ENCODE measurements around the gene ACTN3.
"Not testable (repeated sequence)": the region's sequence is repeated elsewhere in the genome, so short reads cannot be mapped to it uniquely, and the experiment has no call there.

Gene ACTN3
- 0.34 to 0.94 reads per million in 2 donors for total RNA-seq

GRCh38 chr11:66546368-66546965, at the start of gene ACTN3:
ACTN3 (plus strand) TSS chr11:66546903; CDS start chr11:66546938, 35 bp downstream.
- peak in 1 of 5 experiments; percentile 18 for DNase-seq

GRCh38 chr11:66497206-66497605, 49.5 kb upstream of the ACTN3 start:
- no peak for DNase-seq

- DNase-seq: no peak
Observed at GRCh38 chr11:66498506-66498905, 48.2 kb upstream of the ACTN3 start.

DNA sequence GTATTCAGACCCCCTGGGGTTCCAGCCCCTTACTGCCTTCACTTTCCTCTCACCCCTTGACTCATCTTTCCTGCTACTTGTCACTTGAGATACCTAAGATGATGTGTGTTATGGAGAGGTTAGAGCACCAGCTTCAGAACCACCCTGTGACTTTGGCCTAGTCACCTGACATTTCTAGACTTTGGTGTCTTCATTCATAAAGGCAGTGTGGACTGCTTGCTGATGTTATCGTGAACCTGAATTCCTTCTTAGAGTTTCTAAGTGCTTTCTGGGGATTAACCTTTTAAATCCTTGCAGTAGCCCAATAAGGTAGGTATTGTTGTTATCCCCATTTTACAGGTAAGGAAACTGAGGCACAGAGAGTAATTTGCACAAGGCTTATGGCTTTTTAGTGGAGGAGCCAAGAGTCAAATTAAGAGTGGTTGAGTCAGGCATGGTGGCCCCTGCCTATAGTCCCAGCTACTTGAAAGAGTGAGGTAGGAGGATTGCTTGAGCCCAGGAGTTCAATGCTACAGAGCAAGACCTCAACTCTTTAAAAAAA, 41.4 kb upstream of the ACTN3 start:
- no peak for DNase-seq

- no peak for DNase-seq
Observed at GRCh38 chr11:66509131-66509561, 37.6 kb upstream of the ACTN3 start.

DNA sequence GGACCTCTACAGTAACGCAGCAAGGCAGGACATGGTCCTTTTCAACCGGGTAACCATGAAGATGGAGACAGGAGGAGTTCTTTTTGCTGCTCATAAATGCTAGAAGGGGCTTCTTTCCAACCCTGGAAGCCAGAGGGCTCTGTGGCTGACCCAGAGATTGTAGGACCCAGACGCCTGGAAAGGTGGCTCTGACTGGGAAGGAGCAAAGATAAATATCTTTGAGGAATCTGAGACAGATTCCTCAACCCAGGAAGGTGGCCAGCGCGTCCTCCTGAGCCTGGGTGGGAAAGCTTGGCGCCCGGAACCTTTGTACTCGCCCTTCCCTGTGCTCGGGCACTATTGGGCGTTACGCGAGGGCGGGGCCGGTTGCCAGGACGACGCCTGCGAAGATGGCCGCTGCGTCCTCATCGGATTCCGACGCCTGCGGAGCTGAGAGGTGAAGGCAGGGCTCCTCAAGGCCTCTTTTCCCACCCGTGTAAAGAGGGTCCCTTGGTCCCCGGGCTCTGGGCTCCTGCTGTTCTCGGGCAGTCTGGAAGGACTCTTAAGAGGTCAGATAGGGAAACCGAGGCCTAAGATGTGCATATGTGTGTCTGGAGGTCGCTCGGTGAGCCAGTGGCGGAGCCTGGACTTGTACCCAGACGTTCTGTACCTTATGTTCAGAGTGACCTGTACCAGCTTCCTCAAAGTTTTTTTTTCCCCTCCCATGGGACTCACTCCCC, 36.3 kb upstream of the ACTN3 start, which contains the start of gene BBS1:
TSS of gene BBS1 (plus strand) at position 365 of the 719 bp plus-strand sequence. CDS start at position 390, 25 bp downstream.
- DNase-seq: peak; percentile 46 to 81 (median 74)

DNA sequence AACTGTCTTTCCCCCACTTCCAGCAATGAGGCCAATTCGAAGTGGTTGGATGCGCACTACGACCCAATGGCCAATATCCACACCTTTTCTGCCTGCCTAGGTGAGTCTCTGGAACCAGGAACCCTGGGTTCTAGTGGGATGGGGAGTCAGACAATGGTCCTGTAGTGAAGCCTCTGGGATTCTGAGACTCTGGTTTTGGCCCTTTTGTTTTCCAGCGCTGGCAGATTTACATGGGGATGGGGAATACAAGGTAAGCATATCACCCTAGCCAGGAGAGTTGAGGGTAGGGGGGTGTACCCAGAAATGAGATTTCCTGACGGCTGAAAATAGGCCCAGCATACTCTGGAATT, 35.7 kb upstream of the ACTN3 start:
- DNase-seq: no peak

DNA sequence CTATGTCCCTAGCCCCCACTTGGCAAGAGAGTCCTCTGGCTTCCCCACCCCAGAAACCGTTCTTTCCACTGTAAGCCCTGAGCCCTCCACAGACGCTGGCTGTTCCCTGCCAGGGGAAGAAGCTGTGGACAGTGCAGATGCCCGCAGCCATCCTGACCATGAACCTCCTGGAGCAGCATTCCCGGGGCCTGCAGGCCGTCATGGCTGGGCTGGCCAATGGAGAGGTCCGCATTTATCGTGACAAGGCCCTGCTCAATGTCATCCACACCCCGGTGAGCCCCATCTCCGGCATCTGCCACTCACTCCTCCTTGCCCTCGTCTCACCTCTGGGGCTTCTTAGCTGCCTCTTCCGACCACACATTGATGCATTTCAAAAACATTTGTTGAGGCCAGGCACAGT, 23.1 kb upstream of the ACTN3 start:
- DNase-seq: no peak

DNA sequence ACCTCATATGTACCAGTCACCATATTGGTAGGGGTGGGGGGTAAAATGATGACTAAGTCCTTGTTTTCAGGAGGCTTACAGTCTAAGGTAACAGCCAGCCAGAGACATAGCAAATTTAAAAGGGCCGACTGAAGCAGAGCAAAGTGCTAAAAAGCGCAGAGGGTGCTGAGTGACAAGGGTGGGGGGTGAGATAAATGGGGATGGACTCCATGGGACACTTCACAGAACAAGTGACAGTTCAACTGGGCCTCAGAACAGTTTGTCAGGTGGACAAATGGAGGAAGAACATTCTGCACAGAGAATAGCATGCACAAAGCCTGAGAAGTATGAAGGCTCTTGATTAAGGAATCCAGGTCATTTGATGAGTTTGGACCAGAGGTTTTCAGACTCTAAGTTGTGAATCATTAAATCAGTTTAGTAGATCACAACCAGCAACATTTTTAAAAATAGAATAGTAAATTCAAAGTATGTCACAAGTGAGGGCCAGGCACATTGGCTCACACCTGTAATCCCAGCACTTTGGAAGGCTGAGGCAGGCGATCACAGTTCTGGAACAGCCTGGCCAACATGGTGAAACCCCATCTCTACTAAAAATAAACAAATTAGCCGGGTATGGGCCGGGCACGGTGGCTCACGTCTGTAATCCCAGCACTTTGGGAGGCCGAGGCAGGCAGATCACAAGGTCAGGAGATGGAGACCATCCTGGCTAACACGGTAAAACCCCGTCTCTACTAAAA, 22.2 kb upstream of the ACTN3 start:
- DNase-seq: no peak

DNA sequence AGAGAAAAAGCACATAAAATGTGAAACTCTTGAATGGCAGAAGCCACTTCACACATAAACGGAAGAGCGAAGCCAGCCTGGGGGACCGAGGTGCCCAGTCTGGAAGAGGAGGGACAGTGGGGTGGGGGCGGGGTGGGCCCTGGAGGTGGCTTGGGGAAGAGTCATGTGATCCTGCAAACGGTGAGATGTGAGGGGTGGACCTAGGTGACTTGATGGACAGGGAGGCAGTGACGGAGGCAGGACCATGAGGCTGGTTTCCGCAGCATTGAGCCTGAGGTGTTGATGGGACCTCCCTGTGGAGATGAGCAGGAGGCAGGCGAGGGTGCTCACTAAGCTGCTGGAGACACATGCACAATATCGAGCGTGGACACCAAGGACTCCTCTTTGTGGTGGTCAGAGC, 17.6 kb upstream of the ACTN3 start:
- DNase-seq: no peak

- DNase-seq: no peak
Observed at GRCh38 chr11:66529655-66530054, 17.0 kb upstream of the ACTN3 start.

GRCh38 chr11:66530927-66531709, 15.6 kb upstream of the ACTN3 start:
- no peak for DNase-seq

- no peak for DNase-seq
Observed at GRCh38 chr11:66531841-66532240, 14.9 kb upstream of the ACTN3 start.

- no peak for DNase-seq
Observed at GRCh38 chr11:66532784-66533183, 13.9 kb upstream of the ACTN3 start.

DNA sequence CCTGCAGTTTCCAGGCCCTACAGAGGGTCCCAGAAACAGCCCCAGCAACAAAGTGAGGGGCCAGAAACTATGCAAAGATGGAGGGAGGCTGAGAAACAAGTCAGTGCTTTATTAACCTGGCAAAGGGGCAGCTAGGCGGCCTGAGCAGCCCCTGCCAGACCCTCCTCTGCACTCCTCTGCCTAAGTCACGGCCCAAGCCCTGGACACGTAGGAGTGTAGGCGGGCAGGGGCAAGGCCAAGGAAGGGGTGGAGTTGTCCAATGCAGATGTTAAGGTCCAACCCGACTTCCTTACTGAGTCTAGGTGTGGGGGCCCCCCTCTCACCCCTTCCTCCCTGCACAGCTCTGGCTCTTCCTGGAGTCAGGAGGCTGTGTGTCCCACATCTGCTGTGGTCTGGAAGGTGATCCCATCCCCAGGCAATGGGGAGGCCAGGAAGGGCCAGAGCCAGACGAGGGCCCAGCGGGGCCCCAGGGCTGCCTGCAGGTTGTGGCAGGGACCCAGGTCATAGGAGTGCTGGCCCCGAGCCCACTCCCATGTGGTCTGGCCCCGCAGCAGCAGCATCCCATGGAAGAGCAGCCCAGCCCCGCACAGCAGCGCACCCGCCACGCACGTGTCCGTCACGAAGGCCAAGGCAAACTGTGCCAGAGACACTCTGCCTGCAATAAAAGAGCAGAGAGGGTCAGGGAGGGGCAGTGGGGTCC, 7.4 kb upstream of the ACTN3 start:
- DNase-seq: no peak

- no peak for DNase-seq
Observed at GRCh38 chr11:66539870-66540213, 6.9 kb upstream of the ACTN3 start.

- DNase-seq: not testable (repeated sequence)
Observed at GRCh38 chr11:66540598-66540997, 6.1 kb upstream of the ACTN3 start.

- no peak for DNase-seq
Observed at GRCh38 chr11:66541892-66542291, 4.8 kb upstream of the ACTN3 start.

DNA sequence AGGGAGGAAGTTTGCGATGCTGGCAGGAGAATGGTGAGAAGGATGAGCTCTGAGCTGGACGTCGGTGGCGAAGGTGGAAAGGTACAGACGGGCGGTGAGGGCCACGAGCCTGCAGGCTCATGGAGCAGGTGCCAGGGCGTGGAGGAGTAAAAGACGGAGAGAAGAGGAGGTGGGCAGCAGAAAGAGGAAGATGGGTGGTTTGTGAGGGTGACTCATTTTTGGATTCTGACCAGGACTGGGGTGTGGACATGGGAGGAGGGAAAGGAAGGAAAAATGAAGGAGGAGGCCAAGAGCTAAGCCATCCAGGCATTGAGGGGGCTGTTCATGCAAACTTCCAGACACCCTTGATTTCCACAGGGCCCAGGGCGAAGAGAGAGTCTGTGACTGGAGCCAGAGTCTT, 4.3 kb upstream of the ACTN3 start:
- DNase-seq: no peak

GRCh38 chr11:66543263-66544107, 3.2 kb upstream of the ACTN3 start:
- peak in 3 of 5 experiments; percentile 48 to 88 (median 77) for DNase-seq

- DNase-seq: not testable (repeated sequence)
Observed at GRCh38 chr11:66544952-66545351, 1.8 kb upstream of the ACTN3 start.

Measured in T-helper 2 cell (primary cell).